H1 (cell line): ENCODE data around the gene PPP1R15B. TPM values are rescaled to one million over a fixed set of nuclear protein-coding genes. Genes with fewer than 3 reads are reported as not detected.
A peak's percentile ranks its signal among the peaks of the same experiment; 100 is the strongest.

Experiments
- CBX8 ChIP-seq: fragments of 300-800, 300-1000 bp; sonication (generic); IDR thresholded peaks from 2 replicates; pipeline ENCODE4 v1.7.1; 2016; ENCODE audit warnings: low read depth, low read length, borderline replicate concordance
- CTCF ChIP-seq, 3 experiments: IDR thresholded peaks; 1 replicate in 2 of 3; 2 replicates in 1 of 3; pipeline versions ENCODE4 v1.5.1 to v1.6.1; 2011; ENCODE audit warnings: low read length in 3 of 3, mild to moderate bottlenecking in 3 of 3, inconsistent platforms in 2 of 3, low read depth in 1 of 3, moderate library complexity in 1 of 3; ENCODE audit not compliant: insufficient read depth in 1 of 3; ENCODE audit errors: control extremely low read depth in 1 of 3
- KDM1A ChIP-seq: fragments of 200-600, 300-600 bp; sonication (generic); IDR thresholded peaks from 2 replicates; pipeline ENCODE4 v1.7.1; 2016; ENCODE audit warnings: mild to moderate bottlenecking, low read length, borderline replicate concordance
- PHF8 ChIP-seq: fragments of 200-600 bp; sonication (generic); conservative IDR thresholded peaks from 2 replicates; pipeline ENCODE4 v1.7.1; 2012; ENCODE audit warnings: low read depth, mild to moderate bottlenecking, inconsistent platforms, low read length, moderate library complexity
- RAD21 ChIP-seq, 2 experiments: IDR thresholded peaks in 1 of 2; conservative IDR thresholded peaks in 1 of 2; 2 replicates each; pipeline ENCODE4 v1.6.1; 2011; ENCODE audit warnings: low read depth in 2 of 2, low read length in 2 of 2, improper control_type of control experiment in 1 of 2, inconsistent platforms in 1 of 2, mild to moderate bottlenecking in 1 of 2, moderate library complexity in 1 of 2
- polyA plus RNA-seq, 7 experiments: library from polyadenylated mRNA; depleted of rRNA in 3 of 7; stranded (reverse) in 5 of 7; unstranded in 2 of 7; fragments of >200 nt in 5 of 7; fragments of 200-250 nt in 2 of 7; gene quantifications; 1 replicate in 5 of 7; 2 replicates in 1 of 7; 4 replicates in 1 of 7; pipeline versions ENCODE4 v1.2.1 to v1.2.3, GENCODE V29; 2011 to 2013; ENCODE audit warnings: missing spikeins in 2 of 7, mixed read lengths in 2 of 7
- total RNA-seq: library from RNA; stranded (reverse); fragmentation: NEBNext Ultra II Directional; extraction: Animal tissue kit (Norgen Biotek cat#: 25700); gene quantifications from 2 replicates; pipeline ENCODE4 v1.2.1, GENCODE V29; 2021

The PPP1R15B gene
- total and polyA plus RNA-seq, 2 of the 8 experiments (the other 6 are each of a cell fraction or from before 2014, with no cell fraction given) = 14.4 to 72.2 TPM

GRCh38 chr1:204398197-204399125, 13.2 kb downstream of the PPP1R15B start (continued):
- TF ChIP-seq CBX8 (no peak), RAD21 (IDR thresholded peaks at IDR 0.05 in 1 of 2, conservative IDR thresholded peaks at IDR 0.05 in 1 of 2; ENCODE audit: low read depth in 2 of 2, low read length in 2 of 2) (peak; percentile 67 to 84), CTCF (IDR thresholded peaks at IDR 0.05; ENCODE audit: control extremely low read depth in 1 of 3, insufficient read depth in 1 of 3, low read depth in 1 of 3, low read length in 3 of 3) (peak; percentile 26 to 98 (median 96)), PHF8 (no peak), KDM1A (peak; percentile 80; the same call in 1 of the 2 replicates)
